Lung (tissue), 12 donors: ENCODE measurements around the gene CNGB1. TPM values are rescaled to one million over a fixed set of nuclear protein-coding genes. Genes with fewer than 3 reads are reported as not detected.

Experiments
- ATAC-seq: fragments of 200-7000 bp; cut with Tn5 transposase; one replicate; pipeline ENCODE4 v1.9.1; 2020; ENCODE audit warnings: moderate number of reproducible peaks; ENCODE audit not compliant: insufficient read depth, low FRiP score
- DNase-seq, 3 donors: peaks; one replicate each; pipeline ENCODE4 v3.0.0-alpha.2; 2013 to 2017
- H3K27ac ChIP-seq, 2 donors: one replicate each; pipeline ENCODE4 v1.5.1; 2013; ENCODE audit warnings: mild to moderate bottlenecking in 2 of 2, moderate library complexity in 2 of 2, control low read depth in 1 of 2, inconsistent platforms in 1 of 2, low read depth in 1 of 2, low read length in 1 of 2
- H3K27me3 ChIP-seq, 3 donors: one replicate each; pipeline ENCODE4 v1.5.1; 2013; ENCODE audit warnings: low read length in 2 of 3; ENCODE audit not compliant: control insufficient read depth in 3 of 3, insufficient read depth in 3 of 3
- H3K36me3 ChIP-seq, 4 donors: one replicate each; pipeline ENCODE4 v1.5.1; 2013; ENCODE audit warnings: low read length in 4 of 4, mild to moderate bottlenecking in 1 of 4, moderate library complexity in 1 of 4; ENCODE audit not compliant: control insufficient read depth in 4 of 4, insufficient read depth in 4 of 4
- H3K4me1 ChIP-seq, 5 donors: one replicate each; pipeline ENCODE4 v1.5.1; 2013; ENCODE audit warnings: low read length in 5 of 5, mild to moderate bottlenecking in 2 of 5, moderate library complexity in 1 of 5; ENCODE audit not compliant: control insufficient read depth in 5 of 5, insufficient read depth in 5 of 5
- H3K4me3 ChIP-seq: one replicate; pipeline ENCODE4 v1.5.1; 2013; ENCODE audit warnings: mild to moderate bottlenecking, control low read depth, moderate library complexity
- H3K9ac ChIP-seq, 2 donors: one replicate each; pipeline ENCODE4 v1.5.1; 2013; ENCODE audit warnings: low read length in 2 of 2, control low read depth in 1 of 2; ENCODE audit not compliant: insufficient read depth in 1 of 2
- H3K9me3 ChIP-seq, 4 donors: one replicate each; pipeline ENCODE4 v1.5.1; 2013; ENCODE audit warnings: low read length in 3 of 4, mild to moderate bottlenecking in 1 of 4, moderate library complexity in 1 of 4; ENCODE audit not compliant: control insufficient read depth in 4 of 4, insufficient read depth in 3 of 4
- WGBS, 2 donors: extraction: QIAGEN DNeasy Blood & Tissue Kit; methylation state at CpG; one replicate each; pipeline ENCODE4 v1.1.7; 2013; 5-methylcytosine and 5-hydroxymethylcytosine counted together
- polyA plus RNA-seq, 2 donors: library from polyadenylated mRNA; stranded (reverse); fragments of 200-250 nt; gene quantifications; one replicate each; pipeline ENCODE4 v1.2.1, GENCODE V29; 2013
- total RNA-seq, 2 donors: library from RNA; depleted of rRNA in 1 of 2; stranded (reverse); fragments of >200 nt in 1 of 2; gene quantifications; one replicate each; pipeline ENCODE4 v1.2.1, GENCODE V29; 2014 to 2021
- TF ChIP-seq, protein P1 (sequence below): IDR thresholded peaks from 2 replicates; pipeline ENCODE4 v1.5.1; 2012; ENCODE audit warnings: mild to moderate bottlenecking; ENCODE audit errors: control extremely low read depth, extremely low read depth
- donor health status: control.
- donor health status: control.
- donor health status: Bipolar disorder and iron deficiency.
- donor health status: healthy.
- donor health status: DM: yes; HTN: yes; CAD: no.

Gene CNGB1
- total and polyA plus RNA-seq, 4 donors = 0.14 to 0.43 (median 0.19) TPM

DNA sequence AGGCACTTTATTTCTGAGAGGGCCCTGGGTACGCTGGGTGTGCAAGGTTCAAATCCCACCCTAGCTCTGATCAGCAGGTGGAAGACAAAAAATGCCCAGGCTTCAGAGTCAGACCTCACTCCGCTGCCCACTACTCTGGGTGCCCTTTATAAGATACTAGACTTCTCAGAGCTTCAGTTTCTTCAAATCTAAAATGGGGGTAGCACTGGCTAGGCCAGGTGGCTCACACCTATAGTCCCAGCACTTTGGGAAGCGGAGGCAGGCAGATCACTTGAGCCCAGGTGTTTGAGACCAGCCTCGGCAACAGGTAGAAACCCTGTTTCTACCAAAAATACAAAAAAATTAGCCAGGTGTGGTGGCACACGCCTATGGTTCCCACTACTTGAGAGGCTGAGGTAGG lies 32.0 kb upstream of the CNGB1 start:
- H3K27me3 ChIP-seq = no peaks in the 10 kb centered on the region
- no peak for DNase-seq
- no peak overlapping the region for H3K4me3 ChIP-seq
- ATAC-seq = no peak
- no peaks in the 10 kb centered on the region for H3K9me3 ChIP-seq
- peaks cover 0 to 17% (median 10%) of the 10 kb centered on the region in 5 donors for H3K4me1 ChIP-seq
- TF ChIP-seq, protein P1, sequence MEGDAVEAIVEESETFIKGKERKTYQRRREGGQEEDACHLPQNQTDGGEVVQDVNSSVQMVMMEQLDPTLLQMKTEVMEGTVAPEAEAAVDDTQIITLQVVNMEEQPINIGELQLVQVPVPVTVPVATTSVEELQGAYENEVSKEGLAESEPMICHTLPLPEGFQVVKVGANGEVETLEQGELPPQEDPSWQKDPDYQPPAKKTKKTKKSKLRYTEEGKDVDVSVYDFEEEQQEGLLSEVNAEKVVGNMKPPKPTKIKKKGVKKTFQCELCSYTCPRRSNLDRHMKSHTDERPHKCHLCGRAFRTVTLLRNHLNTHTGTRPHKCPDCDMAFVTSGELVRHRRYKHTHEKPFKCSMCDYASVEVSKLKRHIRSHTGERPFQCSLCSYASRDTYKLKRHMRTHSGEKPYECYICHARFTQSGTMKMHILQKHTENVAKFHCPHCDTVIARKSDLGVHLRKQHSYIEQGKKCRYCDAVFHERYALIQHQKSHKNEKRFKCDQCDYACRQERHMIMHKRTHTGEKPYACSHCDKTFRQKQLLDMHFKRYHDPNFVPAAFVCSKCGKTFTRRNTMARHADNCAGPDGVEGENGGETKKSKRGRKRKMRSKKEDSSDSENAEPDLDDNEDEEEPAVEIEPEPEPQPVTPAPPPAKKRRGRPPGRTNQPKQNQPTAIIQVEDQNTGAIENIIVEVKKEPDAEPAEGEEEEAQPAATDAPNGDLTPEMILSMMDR = no peak
- 95 to 98% methylated on average over 5 of the region's 5 CpGs for WGBS, 2 donors
- H3K9ac ChIP-seq = no peak overlapping the region
- peaks cover 0 to 6% (median 2%) of the 10 kb centered on the region in 4 donors for H3K36me3 ChIP-seq
- no peak overlapping the region for H3K27ac ChIP-seq

DNA sequence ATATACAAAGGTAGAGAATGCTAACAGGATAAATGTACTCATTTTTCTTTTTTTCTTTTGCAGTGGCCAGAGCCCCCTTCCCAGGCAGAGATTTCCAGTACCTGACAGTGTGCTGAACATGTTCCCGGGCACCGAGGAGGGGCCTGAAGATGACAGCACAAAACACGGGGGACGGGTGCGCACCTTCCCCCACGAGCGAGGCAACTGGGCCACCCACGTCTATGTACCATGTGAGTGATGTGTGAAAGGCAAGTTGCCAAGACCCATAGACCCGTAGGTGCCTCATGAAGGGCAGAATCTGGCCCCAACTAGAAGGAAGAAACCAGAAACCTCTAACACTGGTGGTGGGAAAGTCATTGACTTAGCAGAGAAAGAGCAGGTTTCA lies 31.5 kb upstream of the CNGB1 start:
- peaks cover 0 to 18% (median 10%) of the 10 kb centered on the region in 5 donors for H3K4me1 ChIP-seq
- TF ChIP-seq, protein P1 = no peak
- DNase-seq (no peak), ATAC-seq (no peak)
- no peak overlapping the region for H3K9ac ChIP-seq
- WGBS, 2 donors = 83 to 94% methylated on average over 9 of the region's 9 CpGs
- no peaks in the 10 kb centered on the region for H3K27me3 ChIP-seq
- peak overlapping the region in 1 of 2 donors; percentile 18 for H3K27ac ChIP-seq
- H3K9me3 ChIP-seq = no peaks in the 10 kb centered on the region
- no peak overlapping the region for H3K4me3 ChIP-seq
- peaks cover 1 to 12% (median 4%) of the 10 kb centered on the region in 4 donors for H3K36me3 ChIP-seq

DNA sequence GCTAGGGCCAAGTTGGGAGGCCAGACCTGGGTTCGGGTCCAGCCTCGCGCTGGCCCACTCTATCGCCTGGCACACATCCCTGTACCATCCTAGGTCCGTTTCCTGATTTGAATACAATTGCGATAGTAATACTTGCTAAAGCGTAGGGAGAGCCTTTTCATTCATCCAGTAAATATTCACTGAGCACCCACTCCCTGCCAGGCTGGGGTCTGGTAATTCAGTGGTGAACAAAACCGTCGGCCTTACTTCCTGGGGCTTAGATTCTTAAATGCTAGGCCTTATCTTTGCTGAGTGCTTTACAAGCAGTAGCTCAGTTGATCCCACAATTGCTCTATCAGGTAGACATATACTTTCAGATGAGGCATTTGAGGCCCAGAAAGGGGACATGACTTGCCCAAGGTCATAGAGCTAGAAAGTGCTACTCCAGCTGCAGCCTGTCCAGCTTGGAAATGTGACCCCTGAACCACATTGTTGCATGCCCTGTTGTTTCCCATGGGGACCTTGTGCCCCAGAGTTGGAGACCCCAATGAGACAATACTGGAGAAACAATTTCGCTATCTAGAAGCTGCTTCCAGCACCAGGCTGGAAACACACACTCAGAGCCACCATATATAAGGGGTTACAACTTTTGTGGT lies 31.0 kb upstream of the CNGB1 start:
- WGBS, 2 donors = 34 to 44% methylated on average over 10 of the region's 10 CpGs
- DNase-seq (no peak), ATAC-seq (no peak)
- Histone ChIP-seq H3K4me3 (peak overlapping the region; percentile 87), H3K27me3 (no peaks in the 10 kb centered on the region), H3K4me1 (peaks cover 0 to 18% (median 10%) of the 10 kb centered on the region in 5 donors), H3K9ac (no peak overlapping the region), H3K27ac (peak overlapping the region; percentile 28 to 82), H3K36me3 (peaks cover 4 to 17% (median 7%) of the 10 kb centered on the region in 4 donors), H3K9me3 (no peaks in the 10 kb centered on the region)
- TF ChIP-seq, protein P1 = no peak
